ENCODE data around the gene BPIFA1.

Gene BPIFA1

DNA sequence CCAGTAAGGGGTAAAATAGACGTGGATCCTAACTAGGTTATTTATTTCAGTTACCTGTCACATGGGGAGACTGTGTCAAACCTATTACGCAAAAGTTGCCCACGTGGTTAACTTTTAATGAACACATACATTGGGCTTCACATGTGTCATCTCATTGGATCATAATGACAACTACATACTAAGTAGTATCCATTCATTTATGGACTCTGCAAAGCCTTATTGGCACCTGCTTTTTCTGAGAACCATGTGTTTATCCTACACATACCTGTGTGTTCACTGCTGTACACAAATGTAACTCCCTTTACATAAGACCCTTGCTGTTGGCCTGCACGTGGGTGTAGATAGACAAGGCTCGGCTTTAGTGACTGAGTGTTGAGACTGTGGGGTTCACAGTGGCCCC is 5.1 kb downstream of the BPIFA1 start:
- DNase-seq: no peak

DNA sequence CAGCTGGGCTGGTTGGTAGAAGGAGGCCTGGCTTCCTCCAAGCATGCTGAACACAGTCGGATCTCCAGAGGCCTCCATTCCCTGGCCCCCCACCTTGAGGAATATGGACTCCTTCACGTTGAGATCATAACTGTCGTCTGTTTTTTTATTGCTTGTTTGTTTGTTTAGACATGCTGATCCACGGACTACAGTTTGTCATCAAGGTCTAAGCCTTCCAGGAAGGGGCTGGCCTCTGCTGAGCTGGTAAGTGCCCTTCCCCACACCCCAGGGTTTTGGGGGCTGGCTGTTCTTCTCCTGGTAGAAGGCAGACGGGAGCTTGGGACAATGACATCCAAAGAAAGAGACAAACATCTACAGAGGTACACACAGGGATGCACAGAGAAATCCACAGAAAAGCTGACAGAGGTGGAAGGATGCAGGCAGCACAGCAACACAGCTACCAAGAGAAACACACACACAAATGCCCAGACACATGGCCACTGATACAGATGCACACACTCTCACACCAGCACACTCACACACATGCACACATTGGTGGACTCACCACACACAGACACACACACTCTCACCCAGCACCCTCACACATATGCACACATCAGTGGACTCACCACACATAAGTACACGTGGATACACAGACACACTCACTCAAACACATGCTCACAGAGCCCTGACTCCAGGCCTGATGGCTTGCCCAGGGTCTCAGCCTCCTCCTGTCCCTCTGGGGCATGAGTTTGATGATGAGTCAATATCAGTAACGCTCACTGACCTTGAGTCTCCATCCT is 6.7 kb downstream of the BPIFA1 start:
- DNase-seq: no peak

DNA sequence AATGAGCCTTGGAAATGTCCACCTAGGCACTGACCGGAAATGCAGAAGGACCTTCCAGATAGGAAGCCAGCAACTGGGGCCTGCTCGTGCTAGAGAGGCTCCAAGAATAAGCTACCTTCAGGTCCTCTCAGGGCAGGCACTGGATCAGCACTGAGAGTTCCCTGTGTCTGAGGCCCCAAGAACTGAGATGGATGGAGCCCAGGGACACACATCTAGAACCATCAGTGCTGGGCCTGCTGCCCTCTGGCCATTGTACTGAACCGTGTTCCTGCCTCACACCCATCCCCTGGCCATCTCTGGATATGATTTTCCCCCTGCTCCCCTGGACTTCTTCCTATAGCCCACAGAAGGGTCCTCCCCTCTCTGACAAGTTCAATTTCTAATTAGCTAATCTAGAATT is 10.3 kb downstream of the BPIFA1 start:
- DNase-seq: no peak

DNA sequence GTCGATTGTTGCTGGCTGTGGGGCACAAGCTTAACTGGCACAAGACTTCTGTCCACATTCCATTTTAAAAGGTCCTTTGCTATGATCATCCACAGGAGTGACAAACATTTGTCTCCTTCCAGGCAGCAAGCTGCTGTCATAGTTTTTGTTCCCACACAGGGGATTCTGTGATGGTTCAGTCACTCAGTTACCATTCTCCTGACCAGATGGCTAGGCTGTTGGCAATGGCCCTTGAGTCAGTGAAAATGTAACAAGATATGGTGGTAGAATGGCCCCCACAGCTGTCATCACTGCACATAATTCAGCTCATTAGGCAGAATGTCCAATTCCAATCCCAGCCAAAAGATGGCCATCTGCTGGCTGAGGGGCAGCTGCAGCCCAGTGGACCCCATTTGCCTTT is 13.7 kb downstream of the BPIFA1 start:
- DNase-seq: no peak

DNA sequence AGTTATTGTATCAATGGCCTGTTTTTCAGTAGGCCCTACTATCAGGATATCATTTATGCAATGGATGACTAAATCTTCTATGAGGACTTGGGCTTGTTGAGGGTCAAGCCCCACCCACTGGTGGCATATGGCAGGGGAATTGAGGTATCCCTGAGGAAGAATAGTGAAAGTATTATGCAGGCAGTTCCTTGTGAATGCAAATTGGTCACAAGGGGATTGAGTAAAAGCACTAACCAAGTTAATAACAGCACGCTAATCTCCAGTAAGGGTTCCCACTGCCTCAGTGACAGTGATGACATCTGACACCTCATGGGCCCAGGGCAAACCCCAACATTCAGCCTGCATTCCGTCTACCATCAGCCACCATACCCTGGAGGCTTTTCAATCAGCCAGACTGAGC is 14.9 kb downstream of the BPIFA1 start:
- DNase-seq: no peak

DNA sequence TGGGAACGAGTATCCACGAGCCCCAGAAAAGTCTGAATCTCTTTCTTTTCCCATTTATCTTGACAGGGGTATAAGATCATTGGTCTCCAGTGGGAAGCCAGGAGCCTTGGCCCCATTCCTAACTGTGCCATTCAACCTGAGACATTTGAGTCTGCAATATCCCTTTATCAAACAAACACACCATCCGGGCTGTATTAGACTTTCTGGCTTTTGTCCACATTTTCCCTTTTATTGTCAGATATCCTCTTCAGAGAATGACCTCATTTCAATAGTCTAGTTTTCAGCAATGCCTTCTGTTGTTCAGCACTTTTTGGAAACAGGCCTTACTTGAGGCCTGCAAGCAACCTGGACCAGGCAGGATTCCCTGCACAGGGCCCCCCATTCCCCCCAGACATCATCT is 15.7 kb downstream of the BPIFA1 start:
- DNase-seq: peak in 1 of 2 experiments; percentile 27

DNA sequence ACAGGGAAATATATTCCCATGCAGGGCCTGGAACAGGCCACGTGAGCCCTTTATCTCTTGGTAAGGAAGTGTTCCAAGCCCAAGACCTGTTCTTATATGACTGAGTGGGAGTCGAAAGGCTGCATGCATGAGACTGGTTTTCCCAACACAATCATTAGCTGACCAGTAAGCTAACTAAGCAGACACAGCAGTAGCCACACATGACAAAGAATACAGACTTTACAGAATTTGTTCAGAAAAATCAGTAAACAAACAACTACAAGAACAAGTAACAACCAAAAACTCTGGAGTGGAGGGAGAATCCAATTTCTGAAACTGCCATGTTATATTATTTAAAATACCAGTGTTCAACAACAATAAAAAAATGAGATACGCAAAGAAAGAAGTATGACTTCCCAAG is 16.7 kb downstream of the BPIFA1 start:
- DNase-seq: no peak

DNA sequence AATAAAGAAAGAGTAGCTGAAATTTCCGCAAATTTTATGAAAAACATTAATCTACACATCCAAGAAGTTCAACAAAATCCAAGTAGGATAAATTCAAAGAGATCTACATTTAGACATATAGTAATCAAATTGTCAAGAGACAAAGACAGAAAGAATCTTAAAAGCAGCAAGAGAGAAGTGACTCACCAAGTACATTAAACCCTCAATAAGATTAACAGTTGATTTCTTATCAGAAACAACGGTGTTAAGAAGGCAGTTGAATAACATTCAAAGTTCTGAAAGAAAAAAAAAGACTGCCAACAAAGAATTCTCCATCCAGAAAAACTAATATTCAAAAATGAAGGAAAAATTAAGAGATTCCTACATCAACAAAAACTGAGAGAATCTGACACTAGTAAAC is 19.2 kb downstream of the BPIFA1 start:
- DNase-seq: no peak

DNA sequence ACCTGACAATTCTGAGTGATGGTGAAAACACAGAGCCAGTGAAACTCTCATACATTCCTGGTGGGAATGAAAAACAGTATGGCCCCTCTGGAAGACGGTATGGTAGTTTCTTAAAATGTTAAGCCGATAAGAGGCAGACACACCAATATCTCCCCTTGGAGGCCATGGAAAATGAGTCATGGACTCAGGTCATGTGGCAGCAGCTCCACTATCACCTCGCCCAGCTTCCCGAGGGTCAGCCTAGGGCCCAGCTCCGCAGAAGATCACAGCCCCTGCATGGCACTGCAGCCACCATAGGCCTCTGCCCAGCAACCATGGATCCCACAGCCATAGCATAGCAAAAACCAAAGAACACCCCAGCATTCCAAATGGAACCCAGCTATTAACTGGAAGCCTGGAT is 21.4 kb downstream of the BPIFA1 start:
- DNase-seq: no peak

DNA sequence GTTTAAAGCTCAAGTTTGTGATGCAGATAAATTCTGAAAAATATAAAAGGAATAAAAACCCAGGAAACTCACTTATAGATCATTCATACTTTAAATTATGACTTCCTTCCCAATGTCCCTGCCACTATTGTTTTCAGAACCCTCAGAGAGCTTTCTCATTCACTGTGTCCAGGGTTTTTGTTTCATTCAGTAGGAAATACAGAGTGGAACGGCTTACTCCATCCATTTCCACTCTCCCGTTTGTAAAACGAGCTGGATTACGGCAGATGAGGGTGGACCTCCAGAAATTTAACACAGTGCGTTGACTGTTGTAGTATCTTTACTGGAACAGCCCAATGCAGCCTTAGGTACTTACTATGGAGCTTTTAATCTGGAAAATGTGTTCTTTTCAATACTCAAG is 23.6 kb downstream of the BPIFA1 start:
- no peak for DNase-seq

DNA sequence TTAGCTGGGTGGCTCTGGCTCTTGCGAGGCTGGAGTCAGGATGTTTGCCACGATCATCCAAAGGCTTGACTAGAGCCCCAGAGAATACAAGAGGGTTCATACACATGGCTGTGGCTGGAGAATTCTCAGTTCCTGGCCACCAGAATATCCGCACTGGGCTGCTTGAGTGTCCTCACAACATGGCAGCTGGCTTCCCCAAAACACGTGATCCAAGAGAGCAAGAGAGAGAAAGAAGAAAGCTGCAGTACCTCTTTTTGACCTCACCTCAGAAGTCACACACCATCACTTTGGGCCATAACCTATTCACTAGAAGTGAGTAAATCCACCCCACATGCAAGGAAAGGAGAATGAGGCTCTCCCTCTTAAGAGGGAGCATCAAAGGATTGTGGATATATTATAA is 25.7 kb downstream of the BPIFA1 start:
- DNase-seq: no peak

DNA sequence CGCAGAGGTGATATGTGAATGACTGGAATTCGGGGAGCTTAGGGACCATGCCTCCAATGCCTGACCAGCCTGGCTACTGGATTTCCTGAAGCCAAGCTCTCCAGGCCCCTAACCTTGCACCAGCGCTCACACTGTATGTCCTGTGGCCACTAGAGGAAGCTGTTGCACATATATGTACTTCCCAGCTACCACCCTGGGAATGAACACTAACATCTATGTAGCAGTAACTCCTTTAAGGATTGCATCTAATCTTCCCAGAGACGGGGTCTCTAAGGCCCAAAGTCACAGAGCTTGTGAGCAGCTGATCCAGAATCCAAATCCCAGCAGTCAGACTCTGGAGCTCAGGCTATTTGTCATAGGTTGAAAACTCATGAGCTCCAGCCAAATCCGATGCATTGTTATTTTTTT is 26.9 kb downstream of the BPIFA1 start:
- DNase-seq: peak; percentile 47 to 53

DNA sequence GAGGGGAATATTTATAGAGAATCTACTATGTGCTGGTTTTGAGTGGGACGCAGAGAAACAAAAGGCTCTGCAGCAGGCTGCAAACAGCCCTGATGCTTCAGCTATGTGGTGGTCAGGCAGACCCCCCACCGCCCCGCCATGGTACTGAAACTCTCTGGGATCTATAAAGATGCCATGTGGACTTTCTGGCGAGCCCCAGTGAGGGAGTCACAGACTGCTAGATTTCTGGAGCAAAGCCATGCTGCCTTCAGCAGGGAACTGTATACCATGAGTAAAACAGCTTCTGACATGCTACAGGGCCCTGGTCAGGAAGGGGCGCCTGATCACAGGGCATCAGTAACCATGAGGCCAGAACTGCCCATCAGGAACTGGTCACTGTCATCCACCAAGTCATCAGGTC is 28.0 kb downstream of the BPIFA1 start:
- DNase-seq: no peak

DNA sequence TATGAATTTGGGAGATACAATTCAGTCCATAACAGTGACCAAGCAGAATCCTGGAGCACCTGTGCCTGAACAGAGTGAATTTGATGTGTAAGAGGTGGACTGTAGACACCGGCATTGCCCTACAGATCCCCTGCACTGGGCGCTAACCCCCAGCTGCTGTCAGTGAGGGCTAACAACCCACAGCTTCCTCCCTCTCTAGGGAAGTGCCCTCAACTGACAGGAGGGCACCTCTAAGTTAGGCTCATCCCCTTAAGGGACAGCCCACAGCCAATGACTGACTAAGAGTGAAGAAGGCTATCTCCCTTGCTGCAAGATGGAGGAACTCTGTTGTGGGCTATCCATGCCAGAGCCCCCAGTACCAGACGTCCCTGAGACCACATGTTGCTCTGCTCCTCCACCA is 31.9 kb downstream of the BPIFA1 start:
- no peak for DNase-seq

DNA sequence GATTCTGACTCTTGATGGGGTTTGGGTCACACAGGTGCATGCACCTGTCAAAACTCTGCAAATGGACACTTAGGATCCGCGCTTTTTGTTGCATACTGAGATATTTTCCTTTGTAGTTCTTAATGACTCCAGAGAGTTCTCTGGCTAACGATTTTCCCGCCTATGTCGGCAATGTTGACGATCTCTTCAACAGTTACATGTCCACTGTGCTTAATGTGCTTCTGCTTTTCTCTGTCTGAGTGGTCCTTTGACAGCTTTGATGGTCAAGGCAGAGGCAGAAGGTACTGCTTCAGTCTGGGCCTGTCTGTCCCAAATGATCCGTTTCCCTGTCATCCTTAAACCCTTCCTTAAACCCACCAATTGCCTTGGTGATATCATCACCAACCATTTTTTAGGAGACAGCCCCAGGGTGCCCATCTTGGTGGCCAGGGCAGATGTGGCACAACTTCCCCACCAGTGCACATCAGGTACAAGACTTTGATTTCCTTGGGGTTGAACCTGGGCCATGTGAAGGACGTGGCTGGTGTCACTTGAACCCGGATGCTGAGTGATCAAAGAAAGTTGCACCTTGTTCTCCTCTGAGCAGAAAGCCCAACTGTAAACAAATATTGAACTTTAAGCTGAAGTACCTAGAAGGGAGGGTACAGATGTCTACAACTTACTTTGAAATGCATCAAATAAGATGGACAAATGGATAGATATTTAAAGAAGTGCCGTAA is 36.5 kb downstream of the BPIFA1 start:
- no peak for DNase-seq

DNA sequence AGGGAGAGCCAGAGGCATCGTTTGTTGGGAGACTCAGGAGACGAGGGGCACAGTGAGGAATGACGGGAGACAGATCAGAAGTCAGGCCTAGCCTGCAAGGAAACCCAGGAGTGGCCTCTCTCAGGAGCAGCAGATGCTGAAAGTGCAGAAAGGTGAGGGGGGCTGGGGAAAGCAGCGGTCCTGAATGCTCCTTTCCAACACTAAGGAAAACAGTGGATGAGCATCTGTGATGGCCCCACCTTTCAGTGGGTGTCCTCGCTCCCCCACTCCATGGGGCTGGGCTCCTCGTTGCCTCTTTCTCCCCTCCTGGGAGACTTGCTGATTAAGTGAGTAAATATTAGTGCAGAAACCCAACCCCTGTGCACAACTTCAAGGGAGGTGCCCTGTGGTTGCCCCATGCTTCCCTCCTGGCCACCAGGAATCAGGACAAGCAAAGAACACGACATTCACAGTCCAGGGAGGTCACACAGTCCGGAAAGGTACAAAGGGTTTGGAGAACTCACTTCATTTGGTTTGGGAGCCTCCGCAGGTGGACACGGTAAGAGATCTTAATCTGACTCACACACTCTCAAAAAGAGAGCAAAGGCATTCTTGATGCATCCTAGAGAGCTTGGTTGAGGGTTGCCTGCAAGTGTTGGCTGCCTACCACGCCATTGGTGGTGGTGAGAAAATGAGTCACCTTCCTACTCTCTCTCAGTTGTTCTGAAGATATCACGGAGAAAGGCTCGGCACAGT is 37.5 kb downstream of the BPIFA1 start:
- DNase-seq: no peak

DNA sequence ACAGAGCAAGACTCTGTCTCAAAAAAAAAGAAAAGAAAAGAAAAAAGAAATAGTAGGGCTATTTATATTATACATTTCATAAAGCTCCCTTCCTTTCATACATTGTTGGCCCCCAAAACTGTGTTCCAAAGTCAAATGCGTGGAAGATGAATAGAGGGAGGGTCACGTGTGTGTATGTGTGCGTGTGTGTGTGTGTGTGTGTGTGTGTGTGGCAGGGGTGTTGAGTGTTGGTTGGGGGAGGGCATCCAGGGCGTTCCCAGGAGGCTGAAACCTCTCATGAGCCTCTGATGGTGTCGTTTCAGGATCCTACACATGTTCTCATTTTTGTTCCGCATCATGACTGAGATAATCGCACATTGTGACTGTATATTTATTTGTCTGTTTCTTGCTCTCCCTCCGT is 39.4 kb downstream of the BPIFA1 start:
- DNase-seq: no peak

DNA sequence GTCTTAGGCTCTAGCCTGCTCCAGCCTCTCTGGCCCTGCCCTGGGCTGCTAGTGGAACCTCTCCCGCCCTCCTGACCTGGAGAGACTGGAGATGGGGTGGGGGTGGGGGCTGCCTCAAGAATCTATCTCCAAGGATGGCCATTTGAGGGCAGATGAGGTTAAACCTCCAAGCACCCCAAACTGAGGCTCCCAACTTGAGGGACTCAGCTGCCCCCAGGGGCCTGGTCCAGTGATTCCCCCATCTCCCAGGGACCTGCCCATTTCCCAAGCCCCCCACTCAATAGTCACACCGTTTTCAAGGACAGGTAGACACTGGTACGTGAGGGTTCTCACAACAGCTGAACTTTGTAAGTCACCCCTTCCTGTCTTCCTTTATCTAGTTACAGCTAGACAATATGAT is 40.1 kb downstream of the BPIFA1 start:
- no peak for DNase-seq

DNA sequence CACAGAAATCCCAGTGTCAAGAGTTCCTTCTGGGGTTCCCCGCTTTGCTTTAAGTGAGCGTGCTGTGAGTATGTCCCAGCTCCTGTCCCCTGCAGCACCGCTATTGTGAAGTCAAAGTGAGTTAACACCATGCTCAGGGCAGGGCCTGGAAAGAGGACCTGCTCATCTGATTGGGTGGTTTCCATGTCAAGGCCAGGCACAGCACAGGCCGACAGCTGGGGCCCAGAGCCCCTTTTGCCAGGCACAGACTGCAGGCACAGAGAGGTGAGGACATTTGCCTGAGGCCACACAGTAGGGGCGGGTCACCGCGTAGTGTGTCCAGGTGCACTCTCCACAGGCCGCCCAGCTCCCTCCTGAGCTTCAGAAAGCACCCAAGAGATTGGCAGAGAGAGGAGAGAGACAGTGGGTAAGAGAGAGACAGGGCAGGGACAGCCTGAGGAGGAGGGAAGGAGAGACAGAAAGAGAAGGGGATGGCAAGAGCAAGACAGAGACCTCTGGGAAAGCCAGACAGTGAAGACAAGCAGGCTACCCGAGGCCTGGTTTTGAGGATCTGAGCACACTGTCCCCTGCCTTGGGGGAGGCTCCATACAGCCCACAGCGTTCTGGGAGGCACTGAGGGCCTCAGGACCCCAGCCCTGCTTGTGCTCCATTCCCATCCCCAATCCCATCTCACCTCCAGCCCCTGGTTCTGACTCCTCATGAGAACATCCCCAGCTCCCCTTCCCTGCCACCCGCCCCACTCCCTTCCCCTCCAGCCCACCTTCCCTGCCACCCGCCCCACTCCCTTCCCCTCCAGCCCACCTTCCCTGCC is 40.7 kb downstream of the BPIFA1 start:
- DNase-seq: no peak

DNA sequence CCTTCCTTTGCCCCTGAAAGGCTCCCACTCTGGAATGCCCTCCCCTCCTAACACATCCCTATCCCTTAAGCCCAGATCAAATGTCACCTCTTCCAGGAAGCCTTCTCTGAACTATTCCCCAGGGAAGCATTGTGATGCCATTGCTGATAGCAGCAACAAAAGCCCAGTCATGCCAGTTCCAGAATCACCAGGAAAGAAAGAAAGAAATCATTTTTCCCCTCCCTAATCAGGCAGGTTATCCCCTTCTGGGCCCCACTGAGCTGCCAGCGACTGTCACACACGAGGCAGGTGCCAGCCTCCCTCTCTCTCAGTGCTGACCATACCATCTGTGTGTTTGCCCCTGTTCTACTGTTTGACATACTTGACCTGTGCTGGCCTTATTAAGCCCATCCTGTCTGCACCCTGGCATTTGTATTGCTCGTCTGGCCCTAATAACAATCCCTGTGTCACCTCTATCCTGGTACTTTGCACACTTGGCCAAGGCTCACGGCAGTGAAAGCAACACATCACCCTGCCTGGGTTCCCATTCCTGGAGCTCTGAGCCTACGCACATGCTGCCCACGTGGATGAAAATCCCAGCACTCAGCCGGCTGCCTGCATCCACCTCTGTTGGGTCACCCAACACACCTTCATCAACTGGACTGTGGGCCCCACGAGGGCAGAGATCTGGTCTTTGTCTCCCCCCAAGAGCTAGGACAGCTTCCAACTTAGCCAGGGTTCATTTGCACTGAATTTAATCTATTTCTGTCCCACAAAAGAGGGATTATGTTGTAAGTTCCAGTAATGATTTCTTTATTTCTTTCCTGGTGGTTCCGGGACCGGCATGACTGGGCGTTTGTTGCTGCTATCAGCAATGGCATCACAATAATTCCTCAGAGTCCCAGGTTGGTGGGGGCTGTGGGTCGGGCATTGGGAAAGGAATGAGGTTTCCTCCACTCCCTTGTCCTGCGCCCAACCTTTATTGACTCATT is 42.0 kb downstream of the BPIFA1 start:
- DNase-seq: no peak

DNA sequence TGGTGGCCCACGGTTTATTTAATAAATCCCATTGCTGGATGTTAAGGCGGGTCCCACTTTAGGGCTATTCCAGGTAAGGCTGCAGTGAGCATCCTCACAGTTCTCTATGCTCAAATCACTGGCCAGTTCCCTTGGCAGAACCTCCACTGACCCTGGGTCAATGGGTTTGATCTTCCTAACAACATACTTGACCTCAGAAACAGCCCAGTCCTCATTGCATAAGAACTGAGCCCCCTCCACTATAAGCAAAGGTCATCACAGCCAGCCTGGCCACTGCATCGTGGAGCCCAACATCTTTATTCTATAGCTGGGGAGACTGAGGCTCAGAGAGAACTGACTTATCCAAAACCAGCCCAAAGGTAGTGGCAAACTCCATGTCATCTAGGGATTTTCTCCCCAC is 42.9 kb downstream of the BPIFA1 start:
- DNase-seq: no peak
